WTC11 (cell line): Measurements from ENCODE around the gene PIEZO1. TPM values are rescaled to one million over a fixed set of nuclear protein-coding genes. Genes with fewer than 3 reads are reported as not detected.

Experiments used
- ATAC-seq: fragments of 200-7000 bp; cut with Tn5 transposase; 2 replicates; pipeline ENCODE4 v1.10.0; 2021; ENCODE audit warnings: mild to moderate bottlenecking, moderate library complexity
- CTCF ChIA-PET: fragments of 300-600 bp; sonication (Branson Sonifier 250); formaldehyde crosslinking; loops from one replicate; lab custom pipeline; 2021; ENCODE audit warnings: antibody characterized with exemption; lab: Charles Lee
- POLR2A ChIA-PET: fragments of 350-600 bp; sonication (Branson Sonifier 250); formaldehyde crosslinking; loops from one replicate; lab custom pipeline; 2021; ENCODE audit warnings: antibody characterized with exemption; lab: Charles Lee
- DNase-seq: peaks from one replicate; pipeline ENCODE4 v3.0.0; 2021; ENCODE audit warnings: low spot score
- H3K27ac Mint-ChIP-seq: 2 replicates; pipeline ENCODE4 v1.8.0; 2021; ENCODE audit warnings: mixed read lengths
- H3K27me3 Mint-ChIP-seq: 2 replicates; pipeline ENCODE4 v1.8.0; 2021; ENCODE audit warnings: low read depth, mild to moderate bottlenecking, moderate library complexity, mixed read lengths
- H3K36me3 Mint-ChIP-seq: 2 replicates; pipeline ENCODE4 v1.8.0; 2021; ENCODE audit warnings: mixed read lengths
- H3K4me1 Mint-ChIP-seq: 2 replicates; pipeline ENCODE4 v1.8.0; 2022; ENCODE audit warnings: mixed read lengths
- H3K4me3 Mint-ChIP-seq: 2 replicates; pipeline ENCODE4 v1.8.0; 2021; ENCODE audit warnings: mild to moderate bottlenecking, moderate library complexity, mixed read lengths
- H3K9me3 Mint-ChIP-seq: 2 replicates; pipeline ENCODE4 v1.8.0; 2021; ENCODE audit warnings: mixed read lengths
- E2F1 ChIP-seq: sonication (generic); formaldehyde crosslinking; IDR thresholded peaks from 2 replicates; pipeline ENCODE4 v1.8.0; 2022; ENCODE audit warnings: mild to moderate bottlenecking, missing genetic modification reagents
- ELF4 ChIP-seq: sonication (generic); formaldehyde crosslinking; IDR thresholded peaks from 2 replicates; pipeline ENCODE4 v1.8.1; 2022; ENCODE audit warnings: low read depth, mild to moderate bottlenecking, moderate library complexity, missing genetic modification reagents
- ESRRA ChIP-seq: sonication (generic); formaldehyde crosslinking; IDR thresholded peaks from 2 replicates; pipeline ENCODE4 v1.8.1; 2022; ENCODE audit warnings: mild to moderate bottlenecking, missing genetic modification reagents, borderline replicate concordance
- FOXJ3 ChIP-seq: sonication (generic); formaldehyde crosslinking; IDR thresholded peaks from 2 replicates; pipeline ENCODE4 v1.9.0; 2021; ENCODE audit warnings: missing genetic modification reagents, mild to moderate bottlenecking, borderline replicate concordance
- FOXK1 ChIP-seq: sonication (generic); formaldehyde crosslinking; IDR thresholded peaks from 2 replicates; pipeline ENCODE4 v1.8.0; 2022; ENCODE audit warnings: mild to moderate bottlenecking, moderate library complexity, missing genetic modification reagents
- JAZF1 ChIP-seq: fragments of 250-450 bp; sonication (Bioruptor Pico); IDR thresholded peaks from 2 replicates; pipeline ENCODE4 v1.9.0; 2021; ENCODE audit warnings: moderate library complexity, mild to moderate bottlenecking, inconsistent platforms
- NFYB ChIP-seq: sonication (generic); formaldehyde crosslinking; conservative IDR thresholded peaks from 2 replicates; pipeline ENCODE4 v1.8.0; 2022; ENCODE audit warnings: low read depth, missing genetic modification reagents
- RELA ChIP-seq: sonication (generic); formaldehyde crosslinking; IDR thresholded peaks from 2 replicates; pipeline ENCODE4 v1.8.1; 2022; ENCODE audit warnings: missing genetic modification reagents, mild to moderate bottlenecking, borderline replicate concordance
- TEAD1 ChIP-seq: sonication (generic); formaldehyde crosslinking; IDR thresholded peaks from 2 replicates; pipeline ENCODE4 v1.8.0; 2022; ENCODE audit warnings: mild to moderate bottlenecking, missing genetic modification reagents
- ZBTB21 ChIP-seq: sonication (generic); formaldehyde crosslinking; IDR thresholded peaks from 2 replicates; pipeline ENCODE4 v1.8.1; 2023; ENCODE audit warnings: mild to moderate bottlenecking, missing genetic modification reagents, borderline replicate concordance
- ZNF121 ChIP-seq: sonication (generic); formaldehyde crosslinking; IDR thresholded peaks from 2 replicates; pipeline ENCODE4 v1.8.0; 2023; ENCODE audit warnings: missing genetic modification reagents
- ZNF138 ChIP-seq: sonication (generic); formaldehyde crosslinking; conservative IDR thresholded peaks from 2 replicates; pipeline ENCODE4 v1.8.1; 2022; ENCODE audit warnings: mild to moderate bottlenecking, moderate library complexity, missing genetic modification reagents
- ZNF425 ChIP-seq: fragments of 250-450 bp; sonication (Bioruptor Pico); conservative IDR thresholded peaks from 2 replicates; pipeline ENCODE4 v1.9.0; 2021; ENCODE audit warnings: mild to moderate bottlenecking
- total RNA-seq: library from RNA; stranded (reverse); gene quantifications from 3 replicates; pipeline ENCODE4 v1.2.3, GENCODE V29; 2021
- TF ChIP-seq, protein P1 (sequence below): fragments of 200-600 bp; IDR thresholded peaks from 2 replicates; pipeline ENCODE4 v1.8.0; 2022; ENCODE audit warnings: antibody characterized with exemption
- TF ChIP-seq, protein P2 (sequence below): sonication (generic); formaldehyde crosslinking; IDR thresholded peaks from 2 replicates; pipeline ENCODE4 v1.8.1; 2023; ENCODE audit warnings: mild to moderate bottlenecking, missing genetic modification reagents, moderate library complexity
- TF ChIP-seq, protein P3 (sequence below): fragments of 250-450 bp; sonication (Bioruptor Pico); IDR thresholded peaks from 2 replicates; pipeline ENCODE4 v2.1.2; 2022; ENCODE audit warnings: mild to moderate bottlenecking, moderate library complexity
- TF ChIP-seq, protein P4 (sequence below): sonication (generic); formaldehyde crosslinking; IDR thresholded peaks from 2 replicates; pipeline ENCODE4 v1.8.0; 2022; ENCODE audit warnings: mild to moderate bottlenecking, missing genetic modification reagents
- TF ChIP-seq, protein P5 (sequence below): sonication (generic); formaldehyde crosslinking; IDR thresholded peaks from 2 replicates; pipeline ENCODE4 v1.8.0; 2022; ENCODE audit warnings: mild to moderate bottlenecking, missing genetic modification reagents

PIEZO1 gene
- total RNA-seq, 1 experiment from 2014 or later = 71.3 TPM

DNA sequence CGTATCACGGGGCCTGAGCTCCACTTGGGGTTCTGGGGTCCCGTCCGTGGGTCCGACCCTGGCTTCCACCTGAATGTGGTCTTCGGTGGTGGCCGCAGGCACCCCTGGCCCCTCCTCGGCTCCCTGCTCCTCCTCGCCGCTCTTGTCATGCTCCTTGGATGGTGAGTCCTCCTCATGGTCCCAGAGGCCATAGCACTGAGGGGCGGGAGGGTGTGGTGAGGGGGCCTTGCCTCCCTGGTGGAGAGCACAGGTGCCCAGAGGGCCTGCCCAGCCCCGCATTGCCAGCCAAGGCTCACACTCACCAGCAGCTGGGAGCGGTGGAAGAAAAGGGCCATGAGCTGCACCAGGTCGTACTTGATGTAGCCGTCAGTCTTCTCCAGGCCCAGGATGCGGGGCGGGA, 63.8 kb downstream of the PIEZO1 start:
- DNase-seq (no peak), ATAC-seq (no peak)
- ChIA-PET CTCF (interaction anchor here (5.1 kb wide), 1 partner anchor 16 kb away, joined by 41 read pairs; no protein-coding TSS in a partner anchor), POLR2A (no interaction called here)
- Mint-ChIP-seq H3K4me1 (no peaks in the 10 kb centered on the region), H3K27me3 (no peaks in the 10 kb centered on the region), H3K4me3 (no peak overlapping the region), H3K27ac (no peak overlapping the region), H3K9me3 (no peaks in the 10 kb centered on the region), H3K36me3 (peaks cover 12% of the 10 kb centered on the region)
- TF ChIP-seq, protein P1, sequence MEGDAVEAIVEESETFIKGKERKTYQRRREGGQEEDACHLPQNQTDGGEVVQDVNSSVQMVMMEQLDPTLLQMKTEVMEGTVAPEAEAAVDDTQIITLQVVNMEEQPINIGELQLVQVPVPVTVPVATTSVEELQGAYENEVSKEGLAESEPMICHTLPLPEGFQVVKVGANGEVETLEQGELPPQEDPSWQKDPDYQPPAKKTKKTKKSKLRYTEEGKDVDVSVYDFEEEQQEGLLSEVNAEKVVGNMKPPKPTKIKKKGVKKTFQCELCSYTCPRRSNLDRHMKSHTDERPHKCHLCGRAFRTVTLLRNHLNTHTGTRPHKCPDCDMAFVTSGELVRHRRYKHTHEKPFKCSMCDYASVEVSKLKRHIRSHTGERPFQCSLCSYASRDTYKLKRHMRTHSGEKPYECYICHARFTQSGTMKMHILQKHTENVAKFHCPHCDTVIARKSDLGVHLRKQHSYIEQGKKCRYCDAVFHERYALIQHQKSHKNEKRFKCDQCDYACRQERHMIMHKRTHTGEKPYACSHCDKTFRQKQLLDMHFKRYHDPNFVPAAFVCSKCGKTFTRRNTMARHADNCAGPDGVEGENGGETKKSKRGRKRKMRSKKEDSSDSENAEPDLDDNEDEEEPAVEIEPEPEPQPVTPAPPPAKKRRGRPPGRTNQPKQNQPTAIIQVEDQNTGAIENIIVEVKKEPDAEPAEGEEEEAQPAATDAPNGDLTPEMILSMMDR = no peak
- TF ChIP-seq, protein P2, sequence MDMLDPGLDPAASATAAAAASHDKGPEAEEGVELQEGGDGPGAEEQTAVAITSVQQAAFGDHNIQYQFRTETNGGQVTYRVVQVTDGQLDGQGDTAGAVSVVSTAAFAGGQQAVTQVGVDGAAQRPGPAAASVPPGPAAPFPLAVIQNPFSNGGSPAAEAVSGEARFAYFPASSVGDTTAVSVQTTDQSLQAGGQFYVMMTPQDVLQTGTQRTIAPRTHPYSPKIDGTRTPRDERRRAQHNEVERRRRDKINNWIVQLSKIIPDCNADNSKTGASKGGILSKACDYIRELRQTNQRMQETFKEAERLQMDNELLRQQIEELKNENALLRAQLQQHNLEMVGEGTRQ (CRISPR knock-in tag) = no peak
- no peak for TF ChIP-seq FOXJ3 (CRISPR knock-in tag)
- no peak for TF ChIP-seq ZBTB21 (CRISPR knock-in tag)
- TF ChIP-seq FOXK1 (CRISPR knock-in tag) = no peak
- TF ChIP-seq, protein P3, sequence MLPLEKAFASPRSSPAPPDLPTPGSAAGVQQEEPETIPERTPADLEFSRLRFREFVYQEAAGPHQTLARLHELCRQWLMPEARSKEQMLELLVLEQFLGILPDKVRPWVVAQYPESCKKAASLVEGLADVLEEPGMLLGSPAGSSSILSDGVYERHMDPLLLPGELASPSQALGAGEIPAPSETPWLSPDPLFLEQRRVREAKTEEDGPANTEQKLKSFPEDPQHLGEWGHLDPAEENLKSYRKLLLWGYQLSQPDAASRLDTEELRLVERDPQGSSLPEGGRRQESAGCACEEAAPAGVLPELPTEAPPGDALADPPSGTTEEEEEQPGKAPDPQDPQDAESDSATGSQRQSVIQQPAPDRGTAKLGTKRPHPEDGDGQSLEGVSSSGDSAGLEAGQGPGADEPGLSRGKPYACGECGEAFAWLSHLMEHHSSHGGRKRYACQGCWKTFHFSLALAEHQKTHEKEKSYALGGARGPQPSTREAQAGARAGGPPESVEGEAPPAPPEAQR = no peak
- no peak for TF ChIP-seq ESRRA (CRISPR knock-in tag)
- TF ChIP-seq, protein P4, sequence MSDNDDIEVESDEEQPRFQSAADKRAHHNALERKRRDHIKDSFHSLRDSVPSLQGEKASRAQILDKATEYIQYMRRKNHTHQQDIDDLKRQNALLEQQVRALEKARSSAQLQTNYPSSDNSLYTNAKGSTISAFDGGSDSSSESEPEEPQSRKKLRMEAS (CRISPR knock-in tag) = no peak
- no peak for TF ChIP-seq E2F1 (CRISPR knock-in tag)
- no peak for TF ChIP-seq ZNF425 (CRISPR knock-in tag)
- no peak for TF ChIP-seq TEAD1 (CRISPR knock-in tag)
- TF ChIP-seq JAZF1 (CRISPR knock-in tag) = no peak
- TF ChIP-seq NFYB = no peak
- TF ChIP-seq RELA = no peak
- TF ChIP-seq ELF4 (CRISPR knock-in tag) = no peak
- TF ChIP-seq, protein P5, sequence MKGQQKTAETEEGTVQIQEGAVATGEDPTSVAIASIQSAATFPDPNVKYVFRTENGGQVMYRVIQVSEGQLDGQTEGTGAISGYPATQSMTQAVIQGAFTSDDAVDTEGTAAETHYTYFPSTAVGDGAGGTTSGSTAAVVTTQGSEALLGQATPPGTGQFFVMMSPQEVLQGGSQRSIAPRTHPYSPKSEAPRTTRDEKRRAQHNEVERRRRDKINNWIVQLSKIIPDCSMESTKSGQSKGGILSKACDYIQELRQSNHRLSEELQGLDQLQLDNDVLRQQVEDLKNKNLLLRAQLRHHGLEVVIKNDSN = no peak
- no peak for TF ChIP-seq ZNF121 (CRISPR knock-in tag)
- TF ChIP-seq ZNF138 (CRISPR knock-in tag) = no peak
